GM12864 (cell line): ENCODE measurements around the gene TMEM89.

ENCODE experiments used
- DNase-seq: peaks from one replicate; pipeline ENCODE4 v3.0.0-alpha.2; 2011; ENCODE audit warnings: low read depth
- H3K4me3 ChIP-seq: 2 replicates; pipeline ENCODE4 v1.5.1; 2011; ENCODE audit warnings: mild to moderate bottlenecking, low read depth, low read length, control low read depth
- CTCF ChIP-seq: IDR thresholded peaks from 2 replicates; pipeline ENCODE4 v1.5.1; 2011; ENCODE audit warnings: low read depth, mild to moderate bottlenecking, moderate library complexity, low read length, control low read depth, inconsistent platforms; ENCODE audit errors: missing control alignments

The TMEM89 gene

DNA sequence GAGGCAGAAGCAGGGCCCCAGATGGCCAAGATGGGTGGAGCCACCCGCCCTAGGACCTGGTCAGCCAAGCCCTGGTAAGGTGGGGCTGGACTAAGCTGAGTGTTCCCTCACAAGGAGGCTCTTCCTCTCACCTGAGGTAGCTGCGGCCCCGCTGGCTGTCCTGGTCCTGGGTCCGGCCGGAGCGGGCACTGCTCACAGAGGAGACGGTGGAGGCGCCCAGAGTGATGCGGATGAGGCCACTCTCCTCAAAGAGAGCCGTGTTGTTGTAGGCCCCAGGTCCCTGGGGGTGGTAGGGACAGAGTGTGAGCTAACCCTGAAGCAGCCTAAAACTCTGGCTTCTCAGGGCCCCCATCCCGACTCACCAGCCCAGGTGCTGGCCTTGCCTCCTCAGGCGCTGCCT lies 21.0 kb upstream of the TMEM89 start:
- DNase-seq, result no peak
- no peak overlapping the region for H3K4me3 ChIP-seq
- no peak for TF ChIP-seq CTCF

DNA sequence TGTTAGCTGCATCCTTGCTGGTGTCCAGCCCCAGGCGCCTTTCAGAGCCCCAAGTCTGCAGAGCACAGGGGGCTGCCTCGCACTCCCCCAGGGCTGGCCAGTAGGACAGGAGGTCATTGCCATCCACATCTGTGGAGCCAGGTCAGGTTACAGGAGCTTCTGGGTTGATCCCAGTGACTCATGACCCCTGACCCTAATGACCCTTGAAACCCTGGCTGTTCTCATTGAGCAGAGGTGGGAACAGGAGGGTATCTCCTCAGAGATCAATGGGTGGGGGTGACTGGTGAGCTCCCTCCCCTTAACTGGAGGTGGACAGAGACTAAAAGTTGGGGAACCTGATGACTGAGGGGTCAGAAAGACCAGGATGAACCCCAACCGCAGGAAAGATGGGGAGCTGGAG lies 19.8 kb upstream of the TMEM89 start:
- no peak for DNase-seq
- H3K4me3 ChIP-seq, result no peak overlapping the region
- no peak for TF ChIP-seq CTCF

- H3K4me3 ChIP-seq, result no peak overlapping the region
- no peak for DNase-seq
- TF ChIP-seq CTCF, result no peak
These were observed 18.5 kb upstream of the TMEM89 start for GRCh38 chr3:48639944-48640606.

DNA sequence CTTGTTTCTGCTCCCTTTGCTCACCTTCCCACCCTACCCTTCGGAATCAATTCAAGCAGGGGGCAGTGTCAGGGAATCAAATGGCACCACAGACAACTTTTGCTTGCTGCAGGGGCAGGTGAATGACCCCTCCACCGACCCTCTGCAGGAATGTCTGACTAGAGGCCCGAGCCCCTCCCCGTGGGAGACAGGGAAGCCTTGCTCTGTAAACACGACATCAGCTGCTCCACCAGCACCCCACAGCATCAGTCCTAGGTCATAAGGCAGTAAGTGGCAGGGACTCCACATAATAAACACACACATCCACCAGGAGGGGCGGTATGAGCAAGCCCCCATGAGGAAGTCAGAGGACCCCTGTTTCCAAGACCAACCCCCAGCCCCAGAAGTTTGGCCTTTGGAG lies 15.7 kb upstream of the TMEM89 start:
- TF ChIP-seq CTCF, result peak; percentile 10
- DNase-seq, result no peak
- H3K4me3 ChIP-seq, result no peak overlapping the region

GRCh38 chr3:48636149-48636655 lies 14.6 kb upstream of the TMEM89 start:
- no peak for DNase-seq
- no peak for TF ChIP-seq CTCF
- H3K4me3 ChIP-seq, result peak overlapping the region; percentile 87

GRCh38 chr3:48635222-48636021 lies 13.9 kb upstream of the TMEM89 start, which contains the start of gene SLC26A6:
Gene SLC26A6, minus strand, starts transcription at chr3:48635461. Its CDS starts 68 bp downstream, at chr3:48635393.
- peak; percentile 81 for TF ChIP-seq CTCF
- H3K4me3 ChIP-seq, result peak within 1 kb of the TSS; percentile 87
- peak; percentile 74 for DNase-seq
